ENCODE measurements around the gene NEXN. TPM values are rescaled to one million over a fixed set of nuclear protein-coding genes. Genes with fewer than 3 reads are reported as not detected.
A peak's percentile ranks its signal among the peaks of the same experiment; 100 is the strongest.

The NEXN gene
- total RNA-seq: 100 to 1,000 TPM; 111 to 202 TPM
- long read RNA-seq, donor 1, partial matches to known transcripts: 72 of 108 reads
- long read RNA-seq, donor 1, other reads (novel, unspliced or antisense): 30 of 108 reads
- long read RNA-seq, donor 2, partial matches to known transcripts: 289 of 340 reads
- long read RNA-seq, donor 2, other reads (novel, unspliced or antisense): 48 of 340 reads

- intact Hi-C loops (cut with DNase I): loop anchor here in 1 of 2 donors (5.0 kb wide), 1 partner anchor 56 kb away; no protein-coding TSS in a partner anchor
- DNase-seq (ENCODE audit: low spot score): peak; percentile 94
Measured at GRCh38 chr1:77888081-77888780, at the start of gene NEXN. TSS of gene NEXN (plus strand) at chr1:77888624. CDS start at chr1:77916107, 27,483 bp downstream.

- DNase-seq (ENCODE audit: low spot score): no peak
Measured at GRCh38 chr1:77841574-77841973, 46.9 kb upstream of the NEXN start.

DNA sequence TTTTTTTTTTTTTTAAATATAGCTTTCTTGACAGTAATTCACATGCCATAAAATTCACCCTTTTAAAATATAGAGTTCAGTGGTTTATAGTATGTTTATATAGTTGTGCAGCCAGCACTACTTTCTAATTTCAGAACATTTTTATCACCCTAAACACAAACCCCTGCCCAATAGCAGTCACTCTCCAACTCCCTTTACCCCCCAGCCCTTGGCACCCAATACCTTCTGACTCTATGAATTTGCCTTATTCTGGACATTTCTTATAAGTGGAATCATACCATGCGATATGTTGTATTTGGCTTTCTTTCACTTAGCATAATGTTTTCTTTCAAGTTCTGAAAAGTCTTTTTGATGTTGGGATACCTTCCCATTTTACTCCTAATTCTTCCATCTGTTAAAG is 42.5 kb upstream of the NEXN start:
- DNase-seq (ENCODE audit: low spot score): no peak
- intact Hi-C loops (cut with DNase I): no loop called here

More at GRCh38 chr1:77841574-77841973, 46.9 kb upstream of the NEXN start:
- intact Hi-C loops (cut with DNase I): no loop called here

DNA sequence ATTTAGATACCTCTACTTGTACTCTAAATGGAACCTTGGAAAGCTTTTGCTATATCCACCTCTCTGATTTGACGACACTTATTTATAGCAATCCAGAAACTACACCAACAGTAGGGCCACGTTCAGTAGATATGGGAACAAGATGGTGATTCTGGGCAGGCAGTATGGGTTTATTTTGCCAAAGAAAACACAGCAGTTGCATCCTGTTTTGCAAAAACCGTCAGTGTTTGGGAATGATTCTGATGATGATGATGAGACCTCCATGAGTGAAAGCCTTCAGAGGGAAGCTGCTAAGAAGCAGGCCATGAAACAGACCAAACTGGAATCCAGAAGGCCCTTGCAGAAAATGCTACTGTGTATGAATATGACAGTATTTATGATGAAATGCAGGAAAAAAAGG is 41.5 kb upstream of the NEXN start:
- intact Hi-C loops (cut with DNase I): no loop called here
- DNase-seq (ENCODE audit: low spot score): no peak

DNA sequence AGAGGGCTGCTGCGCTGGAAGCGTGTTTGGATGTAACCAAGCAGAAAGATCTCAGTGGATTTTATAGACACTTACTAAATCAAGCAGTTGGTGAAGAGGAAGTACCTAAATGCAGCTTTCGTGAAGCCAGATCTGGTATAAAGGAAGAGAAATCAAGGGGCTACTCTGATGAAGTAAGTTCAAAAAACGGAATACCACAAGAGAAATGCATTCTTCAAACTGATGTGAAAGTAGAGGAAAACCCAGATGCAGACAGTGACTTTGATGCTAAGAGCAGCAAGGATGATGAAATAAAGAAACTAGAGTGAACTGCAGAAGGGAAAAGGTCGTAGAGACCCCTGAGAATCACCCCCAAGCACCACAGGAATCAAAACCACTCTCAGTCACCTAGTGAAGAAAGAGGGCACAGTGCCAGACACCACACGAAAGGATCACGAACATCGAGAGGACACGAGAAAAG is 40.8 kb upstream of the NEXN start:
- intact Hi-C loops (cut with DNase I): no loop called here
- DNase-seq (ENCODE audit: low spot score): no peak

- no peak for DNase-seq (ENCODE audit: low spot score)
- intact Hi-C loops (cut with DNase I): no loop called here
Measured at GRCh38 chr1:77850082-77850481, 38.3 kb upstream of the NEXN start.

DNA sequence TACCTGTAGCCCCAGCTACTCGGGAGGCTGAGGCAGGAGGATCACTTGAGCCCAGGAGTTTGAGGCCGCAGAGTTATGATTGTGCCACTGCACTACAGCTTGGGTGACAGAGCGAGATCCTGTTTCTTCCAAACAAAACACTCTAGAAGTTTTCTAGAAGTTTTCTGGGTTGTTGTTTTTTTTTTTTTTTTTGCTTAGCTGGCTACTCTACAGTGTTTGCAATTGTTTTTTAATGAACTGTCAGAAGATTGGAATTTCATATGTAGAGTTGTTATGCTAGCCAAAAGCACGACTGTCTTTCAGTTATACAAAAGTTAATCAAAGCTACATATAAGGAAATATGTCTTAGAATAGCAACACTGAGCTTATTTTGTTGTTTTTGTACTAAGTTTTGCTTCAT is 30.9 kb upstream of the NEXN start:
- no peak for DNase-seq (ENCODE audit: low spot score)
- intact Hi-C loops (cut with DNase I): no loop called here

DNA sequence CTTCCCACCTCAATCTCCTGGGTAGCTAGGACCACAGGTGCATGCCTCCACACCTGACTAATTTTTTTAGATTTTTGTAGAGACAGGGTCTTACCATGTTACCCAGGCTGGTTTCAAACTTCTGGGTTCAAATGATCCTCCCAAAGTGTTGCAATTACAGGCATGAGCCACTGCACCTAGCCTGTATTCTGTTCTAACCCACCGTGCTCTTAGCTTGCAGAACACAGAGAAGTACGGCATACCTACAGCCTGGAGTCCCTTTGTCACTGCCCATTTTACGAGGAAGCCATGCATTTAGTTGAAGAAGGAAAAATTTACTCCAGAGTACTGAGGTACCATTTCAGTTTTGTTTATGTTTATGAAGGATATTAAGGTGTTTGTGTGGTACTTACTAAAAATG is 29.7 kb upstream of the NEXN start:
- intact Hi-C loops (cut with DNase I): no loop called here
- no peak for DNase-seq (ENCODE audit: low spot score)

DNA sequence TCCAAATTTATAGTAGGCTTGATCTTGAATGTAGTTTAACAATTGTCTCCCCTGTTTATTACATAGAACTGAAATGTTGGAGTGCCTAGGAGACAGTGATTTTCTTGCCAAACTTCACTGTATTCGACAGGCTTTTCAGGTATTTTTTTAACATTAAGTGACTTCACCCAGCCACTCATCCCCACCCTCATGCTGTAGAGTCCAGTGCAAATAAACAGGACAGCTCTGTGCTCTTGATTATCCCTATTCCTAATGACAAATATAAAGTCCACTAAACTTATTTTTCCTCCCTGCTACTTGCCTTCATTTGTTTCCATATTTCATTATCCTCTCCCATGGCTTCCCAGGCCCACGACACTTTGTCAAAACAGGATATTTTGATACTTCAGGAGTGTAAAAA is 29.2 kb upstream of the NEXN start:
- intact Hi-C loops (cut with DNase I): no loop called here
- DNase-seq (ENCODE audit: low spot score): no peak

- intact Hi-C loops (cut with DNase I): no loop called here
- no peak for DNase-seq (ENCODE audit: low spot score)
Measured at GRCh38 chr1:77866296-77866695, 22.1 kb upstream of the NEXN start.

GRCh38 chr1:77872645-77873044 is 15.8 kb upstream of the NEXN start:
- intact Hi-C loops (cut with DNase I): no loop called here
- DNase-seq (ENCODE audit: low spot score): no peak

DNA sequence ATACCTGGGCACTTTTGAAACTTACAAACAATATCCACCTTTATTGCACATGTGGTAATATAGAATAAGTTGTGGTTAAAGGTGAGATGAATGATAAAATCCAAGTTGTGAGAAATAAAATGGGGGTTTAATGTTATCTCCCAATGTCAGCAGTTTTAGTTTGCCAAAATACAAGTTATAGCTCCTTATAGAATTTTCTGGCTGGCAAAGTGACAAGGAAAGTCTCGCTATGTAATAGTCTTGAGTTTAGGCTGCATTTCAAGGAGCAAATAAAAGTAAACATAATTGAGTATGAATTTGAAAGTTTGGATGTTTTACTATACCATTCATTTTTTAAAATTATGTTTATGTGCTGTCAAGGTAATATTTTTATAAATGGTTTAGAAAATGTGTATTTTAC is 15.0 kb upstream of the NEXN start:
- intact Hi-C loops (cut with DNase I): no loop called here
- no peak for DNase-seq (ENCODE audit: low spot score)

DNA sequence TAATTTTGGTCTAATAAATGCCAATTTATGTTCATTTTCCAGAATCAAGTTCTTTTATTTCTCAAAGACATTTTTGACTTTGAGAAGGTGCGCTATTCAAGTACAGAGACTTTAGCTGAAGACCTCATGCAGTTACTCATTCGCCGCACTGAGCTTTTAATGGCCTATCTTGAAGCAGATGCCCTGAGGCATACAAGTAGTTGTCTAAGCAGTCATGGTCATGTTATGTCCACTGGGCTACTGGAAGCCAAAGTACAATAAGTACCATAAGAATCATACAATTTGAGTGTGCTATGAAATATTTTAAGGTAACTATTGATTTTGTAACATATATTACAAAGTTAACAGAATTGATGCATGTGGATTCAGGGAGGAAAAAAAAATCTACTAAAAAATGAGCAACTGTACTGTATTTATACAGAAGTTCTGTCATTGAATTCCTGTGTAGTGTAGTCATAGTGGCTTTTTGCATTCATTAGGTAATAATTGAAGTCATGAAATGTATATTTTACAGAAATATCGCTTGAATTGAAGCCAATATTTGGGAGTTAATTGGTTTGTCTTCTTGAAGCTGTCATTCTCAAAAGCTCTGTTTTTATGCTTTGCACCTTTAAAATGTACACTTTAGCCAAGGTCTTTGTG is 13.5 kb upstream of the NEXN start:
- DNase-seq (ENCODE audit: low spot score): no peak
- intact Hi-C loops (cut with DNase I): no loop called here

- DNase-seq (ENCODE audit: low spot score): no peak
- intact Hi-C loops (cut with DNase I): no loop called here
Measured at GRCh38 chr1:77876884-77877283, 11.5 kb upstream of the NEXN start.

DNA sequence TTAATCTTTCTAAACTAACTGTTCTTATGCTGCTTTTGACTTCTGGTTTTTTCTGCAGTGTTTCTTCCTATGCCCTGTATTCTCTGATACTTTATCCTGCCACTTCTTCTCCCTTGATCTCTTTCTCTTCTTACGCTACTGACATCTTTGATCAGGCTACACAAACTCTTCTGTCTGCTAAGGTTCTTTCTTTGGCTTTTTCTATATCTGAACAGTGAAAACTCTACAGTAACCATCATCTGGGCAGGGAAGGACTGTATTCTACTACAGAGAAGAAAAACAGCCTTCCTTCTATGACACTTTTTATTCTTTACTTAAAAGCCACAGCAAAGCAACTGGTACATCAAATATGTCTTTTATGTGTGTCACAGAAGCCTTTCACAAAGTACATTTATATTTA is 7.4 kb upstream of the NEXN start:
- no peak for DNase-seq (ENCODE audit: low spot score)
- intact Hi-C loops (cut with DNase I): no loop called here

DNA sequence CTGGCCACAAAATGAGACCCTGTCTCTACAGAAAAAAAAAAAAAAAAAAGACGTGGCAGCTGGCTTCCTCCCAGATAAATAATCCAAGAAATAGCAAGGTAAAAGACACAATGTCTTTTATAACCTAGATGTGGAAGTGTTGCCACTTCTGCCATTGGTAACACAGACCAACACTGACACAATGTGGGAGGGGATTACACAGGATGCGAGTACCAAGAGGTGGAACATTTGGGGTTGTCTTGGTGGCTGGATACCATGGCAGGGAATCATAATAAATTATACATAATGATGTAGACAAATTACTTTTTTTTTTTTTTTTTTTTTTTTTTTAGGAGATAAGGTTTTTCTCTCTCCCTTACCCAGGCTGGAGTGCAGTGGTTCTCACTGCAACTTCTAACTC is 6.0 kb upstream of the NEXN start:
- intact Hi-C loops (cut with DNase I): no loop called here

GRCh38 chr1:77888781-77889642 is 588 bp downstream of the NEXN start:
- DNase-seq (ENCODE audit: low spot score): peak; percentile 82

More for the DNA sequence above, 6.0 kb upstream of the NEXN start:
- DNase-seq (ENCODE audit: low spot score): no peak

GRCh38 chr1:77889671-77890070 is 1.2 kb downstream of the NEXN start:
- intact Hi-C loops (cut with DNase I): loop anchor here in 1 of 2 donors (5.0 kb wide), 1 partner anchor 57 kb away; no protein-coding TSS in a partner anchor
- DNase-seq (ENCODE audit: low spot score): no peak

More at GRCh38 chr1:77888781-77889642, 588 bp downstream of the NEXN start:
- intact Hi-C loops (cut with DNase I): loop anchor here in 1 of 2 donors (5.0 kb wide), 1 partner anchor 57 kb away; no protein-coding TSS in a partner anchor

GRCh38 chr1:77891200-77891599 is 2.8 kb downstream of the NEXN start:
- intact Hi-C loops (cut with DNase I): no loop called here

More at GRCh38 chr1:77891200-77891599, 2.8 kb downstream of the NEXN start:
- DNase-seq (ENCODE audit: low spot score): no peak
